ENCODE data around the gene CLEC2L.

CLEC2L gene

GRCh38 chr7:139557857-139558581 lies 34.5 kb downstream of the CLEC2L start:
- no peak for DNase-seq (ENCODE audit: low spot score)

- DNase-seq (ENCODE audit: low spot score) = no peak
Measured at GRCh38 chr7:139559364-139560105, 36.0 kb downstream of the CLEC2L start.

GRCh38 chr7:139560199-139560598 lies 36.7 kb downstream of the CLEC2L start:
- no peak for DNase-seq (ENCODE audit: low spot score)

- DNase-seq (ENCODE audit: low spot score) = no peak
Measured at GRCh38 chr7:139560678-139561077, 37.2 kb downstream of the CLEC2L start.

- DNase-seq (ENCODE audit: low spot score) = no peak
Measured at GRCh38 chr7:139562491-139562890, 39.0 kb downstream of the CLEC2L start.

- no peak for DNase-seq (ENCODE audit: low spot score)
Measured at GRCh38 chr7:139562961-139563565, 39.6 kb downstream of the CLEC2L start.

GRCh38 chr7:139563856-139564255 lies 40.4 kb downstream of the CLEC2L start:
- no peak for DNase-seq (ENCODE audit: low spot score)

GRCh38 chr7:139566075-139566474 lies 42.6 kb downstream of the CLEC2L start:
- no peak for DNase-seq (ENCODE audit: low spot score)

GRCh38 chr7:139566736-139567646 lies 43.5 kb downstream of the CLEC2L start:
- DNase-seq (ENCODE audit: low spot score) = no peak

- no peak for DNase-seq (ENCODE audit: low spot score)
Measured at GRCh38 chr7:139567647-139568345, 44.3 kb downstream of the CLEC2L start.

GRCh38 chr7:139568346-139568675 lies 44.8 kb downstream of the CLEC2L start:
- DNase-seq (ENCODE audit: low spot score) = no peak

GRCh38 chr7:139568813-139569490 lies 45.5 kb downstream of the CLEC2L start:
- no peak for DNase-seq (ENCODE audit: low spot score)

GRCh38 chr7:139570119-139570518 lies 46.6 kb downstream of the CLEC2L start:
- no peak for DNase-seq (ENCODE audit: low spot score)

GRCh38 chr7:139570626-139571025 lies 47.1 kb downstream of the CLEC2L start:
- no peak for DNase-seq (ENCODE audit: low spot score)

- DNase-seq (ENCODE audit: low spot score) = no peak
Measured at GRCh38 chr7:139571190-139571589, 47.7 kb downstream of the CLEC2L start.

- DNase-seq (ENCODE audit: low spot score) = no peak
Measured at GRCh38 chr7:139571651-139572050, 48.2 kb downstream of the CLEC2L start.

GRCh38 chr7:139572071-139572470 lies 48.6 kb downstream of the CLEC2L start:
- no peak for DNase-seq (ENCODE audit: low spot score)

- no peak for DNase-seq (ENCODE audit: low spot score)
Measured at GRCh38 chr7:139572704-139573385, 49.4 kb downstream of the CLEC2L start.

GRCh38 chr7:139573871-139574270 lies 50.4 kb downstream of the CLEC2L start:
- DNase-seq (ENCODE audit: low spot score) = no peak

- no peak for DNase-seq (ENCODE audit: low spot score)
Measured at GRCh38 chr7:139574618-139575337, 51.3 kb downstream of the CLEC2L start.
